ENCODE data around the gene TCFL5.

DNA sequence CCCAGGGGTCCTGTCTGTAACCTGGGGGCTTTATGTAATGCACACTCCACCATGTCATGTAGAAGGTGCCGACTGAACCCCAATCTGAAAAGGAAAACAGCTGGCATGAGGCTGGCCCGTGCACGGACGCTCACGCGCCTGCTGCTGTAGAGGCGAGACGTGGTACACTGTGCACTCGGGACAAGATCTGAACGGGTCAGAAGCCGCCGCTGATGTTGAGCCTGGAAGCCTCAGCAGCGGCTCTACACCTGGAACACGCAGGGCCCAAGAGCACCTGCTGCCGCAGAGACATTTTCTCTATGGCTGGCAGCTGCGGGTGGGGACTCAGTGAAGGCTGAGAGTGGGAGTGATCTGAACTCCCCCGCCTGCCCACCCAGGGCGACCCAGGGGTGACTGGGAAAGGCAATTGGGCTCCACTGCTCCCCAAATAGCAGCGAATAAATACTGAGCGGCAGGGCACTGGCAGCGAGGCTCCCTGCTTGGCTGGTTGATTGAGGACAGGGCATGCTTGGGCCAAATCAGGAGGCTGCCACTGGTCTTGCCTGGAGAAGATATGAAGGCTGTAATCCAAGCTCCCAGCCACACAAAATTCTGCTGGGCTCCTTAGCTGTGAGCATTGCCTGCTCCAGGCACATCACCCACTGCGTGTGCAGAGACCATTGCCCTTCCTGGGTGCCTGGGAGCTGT is 59.5 kb downstream of the TCFL5 start:
- TF ChIP-seq, protein P1, sequence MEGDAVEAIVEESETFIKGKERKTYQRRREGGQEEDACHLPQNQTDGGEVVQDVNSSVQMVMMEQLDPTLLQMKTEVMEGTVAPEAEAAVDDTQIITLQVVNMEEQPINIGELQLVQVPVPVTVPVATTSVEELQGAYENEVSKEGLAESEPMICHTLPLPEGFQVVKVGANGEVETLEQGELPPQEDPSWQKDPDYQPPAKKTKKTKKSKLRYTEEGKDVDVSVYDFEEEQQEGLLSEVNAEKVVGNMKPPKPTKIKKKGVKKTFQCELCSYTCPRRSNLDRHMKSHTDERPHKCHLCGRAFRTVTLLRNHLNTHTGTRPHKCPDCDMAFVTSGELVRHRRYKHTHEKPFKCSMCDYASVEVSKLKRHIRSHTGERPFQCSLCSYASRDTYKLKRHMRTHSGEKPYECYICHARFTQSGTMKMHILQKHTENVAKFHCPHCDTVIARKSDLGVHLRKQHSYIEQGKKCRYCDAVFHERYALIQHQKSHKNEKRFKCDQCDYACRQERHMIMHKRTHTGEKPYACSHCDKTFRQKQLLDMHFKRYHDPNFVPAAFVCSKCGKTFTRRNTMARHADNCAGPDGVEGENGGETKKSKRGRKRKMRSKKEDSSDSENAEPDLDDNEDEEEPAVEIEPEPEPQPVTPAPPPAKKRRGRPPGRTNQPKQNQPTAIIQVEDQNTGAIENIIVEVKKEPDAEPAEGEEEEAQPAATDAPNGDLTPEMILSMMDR (IDR thresholded peaks at IDR 0.05; ENCODE audit: extremely low read depth in 1 of 2, insufficient read depth in 1 of 2, low read depth in 1 of 2, low read length in 2 of 2) = no peak
- TF ChIP-seq POLR2AphosphoS5 (IDR thresholded peaks at IDR 0.05; ENCODE audit: insufficient read depth, low read depth, low read length) (no peak), JUN (IDR thresholded peaks at IDR 0.05; ENCODE audit: borderline replicate concordance, insufficient read depth, insufficient read length, low read depth) (no peak)

Measured in endothelial cell of umbilical vein (primary cell).